Adipocyte (in vitro differentiated cells): ENCODE results near the gene DCLK1.
"Not testable (repeated sequence)": the region's sequence is repeated elsewhere in the genome, so short reads cannot be mapped to it uniquely, and the experiment has no call there.

Source experiments
- DNase-seq: peaks from one replicate; pipeline ENCODE4 v3.0.0-alpha.2; 2015; ENCODE audit warnings: low read depth
- H3K27me3 ChIP-seq: replicated peaks from 2 replicates; pipeline ENCODE4 v1.7.0; 2013; ENCODE audit warnings: mild to moderate bottlenecking, low read length, moderate library complexity; ENCODE audit not compliant: control insufficient read depth, insufficient read depth
- H3K36me3 ChIP-seq: 2 replicates; pipeline ENCODE4 v1.7.0; 2013; ENCODE audit warnings: low read length, mild to moderate bottlenecking, moderate library complexity; ENCODE audit not compliant: control insufficient read depth, insufficient read depth, severe bottlenecking
- H3K4me1 ChIP-seq: 2 replicates; pipeline ENCODE4 v1.7.0; 2013; ENCODE audit warnings: mild to moderate bottlenecking, low read length, moderate library complexity; ENCODE audit not compliant: control insufficient read depth, insufficient read depth
- H3K4me3 ChIP-seq: 2 replicates; pipeline ENCODE4 v1.7.0; 2013; ENCODE audit warnings: mild to moderate bottlenecking, low read length, moderate library complexity
- H3K9ac ChIP-seq: 2 replicates; pipeline ENCODE4 v1.7.0; 2013; ENCODE audit warnings: mild to moderate bottlenecking, low read length, moderate library complexity
- H3K9me3 ChIP-seq: 2 replicates; pipeline ENCODE4 v1.7.0; 2013; ENCODE audit warnings: mild to moderate bottlenecking, low read length, moderate library complexity; ENCODE audit not compliant: control insufficient read depth

The DCLK1 gene

GRCh38 chr13:36102721-36103120 is 28.5 kb downstream of the DCLK1 start:
- no peak overlapping the region for H3K9ac ChIP-seq
- no peak for DNase-seq
- H3K36me3 ChIP-seq = peaks cover 17% of the 10 kb centered on the region
- H3K4me3 ChIP-seq = no peak overlapping the region
- H3K27me3 ChIP-seq = no peaks in the 10 kb centered on the region
- H3K4me1 ChIP-seq = peaks cover 7% of the 10 kb centered on the region
- H3K9me3 ChIP-seq = no peaks in the 10 kb centered on the region

GRCh38 chr13:36101907-36102306 is 29.3 kb downstream of the DCLK1 start:
- H3K9ac ChIP-seq, DNase-seq, H3K9me3 ChIP-seq, H3K27me3 ChIP-seq, H3K4me3 ChIP-seq: not testable (repeated sequence)
- Histone ChIP-seq H3K36me3 (peaks cover 17% of the 10 kb centered on the region), H3K4me1 (peaks cover 13% of the 10 kb centered on the region)

GRCh38 chr13:36101157-36101556 is 30.0 kb downstream of the DCLK1 start:
- Histone ChIP-seq H3K4me3 (no peak overlapping the region), H3K9ac (no peak overlapping the region), H3K27me3 (no peaks in the 10 kb centered on the region), H3K4me1 (peaks cover 20% of the 10 kb centered on the region), H3K36me3 (peaks cover 17% of the 10 kb centered on the region), H3K9me3 (no peaks in the 10 kb centered on the region)
- no peak for DNase-seq

DNA sequence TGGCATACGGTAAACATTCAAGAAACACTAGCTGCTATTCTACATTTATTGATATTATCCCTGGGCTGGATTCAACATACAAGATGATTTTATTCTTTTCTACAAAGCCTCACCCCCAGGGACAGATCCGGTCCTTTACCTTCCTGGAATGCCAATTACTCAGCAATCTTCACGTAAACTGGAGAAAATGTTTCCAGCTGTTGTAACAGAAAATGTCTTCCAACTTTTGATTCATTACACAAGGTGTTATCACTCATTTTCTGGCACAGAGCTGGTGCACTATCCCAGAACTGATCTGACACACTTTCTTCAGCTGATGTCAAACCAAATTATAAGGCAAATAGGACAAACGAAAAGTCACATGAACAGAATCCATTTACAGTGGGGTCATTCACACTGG is 33.1 kb downstream of the DCLK1 start:
- no peaks in the 10 kb centered on the region for H3K9me3 ChIP-seq
- no peaks in the 10 kb centered on the region for H3K27me3 ChIP-seq
- peaks cover 9% of the 10 kb centered on the region for H3K36me3 ChIP-seq
- H3K4me3 ChIP-seq = no peak overlapping the region
- no peak overlapping the region for H3K9ac ChIP-seq
- peaks cover 24% of the 10 kb centered on the region for H3K4me1 ChIP-seq
- DNase-seq = peak; percentile 13

GRCh38 chr13:36096461-36097416 is 34.4 kb downstream of the DCLK1 start:
- Histone ChIP-seq H3K36me3 (no peaks in the 10 kb centered on the region), H3K9ac (no peak overlapping the region), H3K4me1 (peaks cover 24% of the 10 kb centered on the region), H3K4me3 (no peak overlapping the region), H3K27me3 (no peaks in the 10 kb centered on the region), H3K9me3 (no peaks in the 10 kb centered on the region)
- peak; percentile 78 for DNase-seq

- no peak for DNase-seq
- H3K27me3 ChIP-seq = no peaks in the 10 kb centered on the region
- H3K9ac ChIP-seq = no peak overlapping the region
- H3K9me3 ChIP-seq = no peaks in the 10 kb centered on the region
- no peaks in the 10 kb centered on the region for H3K36me3 ChIP-seq
- no peak overlapping the region for H3K4me3 ChIP-seq
- H3K4me1 ChIP-seq = peaks cover 37% of the 10 kb centered on the region
Observed at GRCh38 chr13:36094478-36094877, 36.7 kb downstream of the DCLK1 start.

- H3K9me3 ChIP-seq = no peaks in the 10 kb centered on the region
- H3K36me3 ChIP-seq = peaks cover 4% of the 10 kb centered on the region
Observed at GRCh38 chr13:36090592-36090991, 40.6 kb downstream of the DCLK1 start.

DNA sequence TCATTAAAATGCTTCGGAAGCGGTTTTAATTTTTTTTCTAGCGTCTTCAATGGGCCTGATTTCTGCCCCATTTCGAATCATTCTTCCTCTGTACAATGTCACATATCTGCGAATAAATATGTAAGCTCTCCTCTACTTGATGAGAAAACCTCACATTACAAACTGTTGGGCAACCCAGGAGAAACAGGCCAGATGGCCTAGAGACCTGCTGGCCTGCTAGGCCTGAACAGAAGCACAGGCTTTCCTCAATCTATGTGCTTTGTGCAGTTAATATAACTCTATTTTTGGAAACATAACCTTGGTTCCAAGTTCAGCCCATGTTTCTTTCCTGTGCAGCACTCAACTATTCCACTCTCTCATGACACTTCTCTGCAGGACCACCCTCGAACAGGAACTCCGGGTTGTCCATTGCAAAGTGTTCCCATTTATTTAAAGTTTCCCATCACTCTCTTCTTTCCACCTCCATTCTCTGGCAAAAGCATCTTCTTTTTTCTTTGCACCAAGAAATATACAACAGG is 42.0 kb downstream of the DCLK1 start:
- Histone ChIP-seq H3K36me3 (peaks cover 4% of the 10 kb centered on the region), H3K9me3 (no peaks in the 10 kb centered on the region), H3K4me1 (peaks cover 31% of the 10 kb centered on the region)

More at GRCh38 chr13:36090592-36090991, 40.6 kb downstream of the DCLK1 start:
- no peak for DNase-seq
- Histone ChIP-seq H3K4me1 (peaks cover 31% of the 10 kb centered on the region), H3K9ac (peak overlapping the region; percentile 24), H3K27me3 (no peaks in the 10 kb centered on the region), H3K4me3 (peak overlapping the region; percentile 42)

DNA sequence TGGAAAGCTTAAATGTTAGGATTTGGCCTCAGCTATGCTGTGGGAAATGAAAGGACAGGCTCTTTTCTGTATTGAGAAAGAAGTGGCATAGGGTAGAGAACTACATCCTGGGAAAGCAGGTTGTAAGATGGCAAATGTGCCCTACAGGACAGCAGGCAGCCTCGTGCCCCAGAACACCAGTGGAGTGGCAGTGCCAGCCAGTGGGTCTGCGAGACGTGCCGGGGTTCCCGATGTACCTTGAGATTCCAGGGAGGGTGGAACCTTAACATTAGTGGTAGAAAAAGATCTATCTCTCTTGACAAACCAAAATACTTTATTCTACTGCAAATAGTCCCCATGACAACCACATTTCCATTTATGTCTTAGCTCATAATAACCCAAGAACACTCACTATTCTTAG is 42.7 kb downstream of the DCLK1 start:
- Histone ChIP-seq H3K4me3 (no peak overlapping the region), H3K9ac (no peak overlapping the region), H3K9me3 (no peaks in the 10 kb centered on the region), H3K36me3 (peaks cover 4% of the 10 kb centered on the region), H3K27me3 (no peaks in the 10 kb centered on the region), H3K4me1 (peaks cover 34% of the 10 kb centered on the region)
- no peak for DNase-seq

More for the DNA sequence above, 42.0 kb downstream of the DCLK1 start:
- Histone ChIP-seq H3K9ac (no peak overlapping the region), H3K27me3 (no peaks in the 10 kb centered on the region), H3K4me3 (no peak overlapping the region)
- DNase-seq = no peak

DNA sequence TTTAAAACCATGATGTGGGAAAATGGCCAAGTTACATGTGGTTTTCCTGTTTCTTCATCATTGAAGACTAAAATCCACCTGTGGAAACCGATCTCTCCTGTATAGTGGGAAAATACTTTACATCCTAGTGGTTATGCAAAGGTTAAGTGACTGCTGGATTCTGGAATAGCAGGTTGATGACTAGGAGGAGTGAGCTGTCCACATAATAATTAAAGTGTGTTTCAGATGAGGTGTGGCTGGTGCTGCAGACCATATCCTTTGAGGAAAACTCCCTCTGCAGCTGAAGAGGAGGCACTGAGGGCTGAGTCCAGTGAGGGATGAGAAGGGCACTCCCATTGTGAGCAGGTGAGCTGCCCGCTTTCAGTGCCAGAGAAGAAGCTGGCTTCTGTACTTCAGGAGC is 43.2 kb downstream of the DCLK1 start:
- no peak overlapping the region for H3K9ac ChIP-seq
- H3K9me3 ChIP-seq = no peaks in the 10 kb centered on the region
- H3K4me3 ChIP-seq = no peak overlapping the region
- H3K36me3 ChIP-seq = peaks cover 4% of the 10 kb centered on the region
- no peaks in the 10 kb centered on the region for H3K27me3 ChIP-seq
- no peak for DNase-seq
- peaks cover 34% of the 10 kb centered on the region for H3K4me1 ChIP-seq

- Histone ChIP-seq H3K9ac (no peak overlapping the region), H3K36me3 (peaks cover 4% of the 10 kb centered on the region), H3K4me3 (no peak overlapping the region), H3K4me1 (peaks cover 34% of the 10 kb centered on the region), H3K9me3 (no peaks in the 10 kb centered on the region), H3K27me3 (no peaks in the 10 kb centered on the region)
- DNase-seq = no peak
Observed at GRCh38 chr13:36086117-36086516, 45.1 kb downstream of the DCLK1 start.
